ENCODE data around the gene TYMP.
A peak's percentile ranks its signal among the peaks of the same experiment; 100 is the strongest.

TYMP gene

DNA sequence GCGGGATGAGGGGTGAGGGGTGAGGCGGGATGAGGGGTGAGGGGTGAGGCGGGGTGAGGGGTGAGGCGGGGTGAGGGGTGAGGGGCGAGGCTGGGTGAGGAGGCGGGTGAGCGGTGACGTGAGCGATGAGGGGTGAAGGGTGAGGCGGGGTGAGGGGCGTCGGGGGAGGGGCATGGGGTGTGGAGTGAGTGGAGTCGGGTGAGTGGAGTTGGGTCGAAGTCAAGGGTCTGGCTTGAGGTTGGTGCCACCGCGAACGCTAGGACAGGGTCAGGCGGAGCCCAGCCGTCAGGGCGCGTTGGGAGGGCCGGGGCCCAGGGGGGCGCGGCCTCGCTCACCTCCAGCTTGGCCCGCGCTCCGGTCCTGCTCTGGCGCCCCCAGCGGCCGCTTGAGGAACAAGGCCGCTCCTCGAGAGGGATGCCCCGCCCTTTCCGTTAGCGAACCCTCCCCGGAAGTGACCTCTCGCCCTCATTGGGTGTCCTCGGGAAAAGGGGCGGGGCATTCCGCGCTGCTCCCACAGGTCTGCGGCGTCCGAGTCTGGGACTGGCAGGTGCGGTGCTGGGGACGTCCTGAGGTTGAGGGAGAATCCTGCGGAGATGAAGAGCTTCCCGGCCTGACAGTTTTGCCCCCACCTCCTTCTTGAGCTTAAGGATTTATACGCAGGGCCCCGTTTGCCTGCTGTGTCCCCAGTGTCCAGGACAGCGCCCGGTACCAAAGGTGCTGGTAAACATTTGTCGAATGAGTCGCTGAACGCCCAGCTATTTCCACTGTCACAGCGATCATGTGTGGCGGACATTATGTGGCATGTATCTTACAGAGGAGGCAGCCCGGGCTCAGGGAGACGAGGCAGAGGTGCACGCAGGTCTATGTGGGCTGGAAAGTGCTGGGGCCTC, 33.0 kb upstream of the TYMP start, which contains the start of gene SYCE3 (continued):
- TF ChIP-seq ZNF629 (tag by site-specific recombination; IDR thresholded peaks at IDR 0.05) (peak; percentile 57), ZNF585B (tag by site-specific recombination; IDR thresholded peaks at IDR 0.05) (no peak), WT1 (tag by site-specific recombination; IDR thresholded peaks at IDR 0.05) (no peak), ZNF10 (tag by site-specific recombination; IDR thresholded peaks at IDR 0.05) (no peak), ZNF623 (tag by site-specific recombination; IDR thresholded peaks at IDR 0.05) (no peak), ZNF366 (tag by site-specific recombination; conservative IDR thresholded peaks at IDR 0.05) (no peak), ZNF747 (tag by site-specific recombination; IDR thresholded peaks at IDR 0.05) (no peak), ZNF311 (tag by site-specific recombination; IDR thresholded peaks at IDR 0.05; ENCODE audit: borderline replicate concordance) (no peak), ZNF514 (tag by site-specific recombination; IDR thresholded peaks at IDR 0.05) (no peak), ZFHX2 (tag by site-specific recombination; conservative IDR thresholded peaks at IDR 0.05) (no peak), ZNF112 (tag by site-specific recombination; IDR thresholded peaks at IDR 0.05) (no peak), ZNF677 (tag by site-specific recombination; IDR thresholded peaks at IDR 0.05) (no peak), KLF16 (tag by site-specific recombination; IDR thresholded peaks at IDR 0.05) (peak; percentile 96), ZNF521 (tag by site-specific recombination; IDR thresholded peaks at IDR 0.05) (no peak), ZNF785 (tag by site-specific recombination; IDR thresholded peaks at IDR 0.05) (no peak), TRIM28 (IDR thresholded peaks at IDR 0.05; ENCODE audit: borderline replicate concordance, low read length) (no peak), ZNF670 (tag by site-specific recombination; IDR thresholded peaks at IDR 0.05; ENCODE audit: low read depth) (no peak), ZNF140 (tag by site-specific recombination; IDR thresholded peaks at IDR 0.05) (no peak), YY1 (tag by site-specific recombination; IDR thresholded peaks at IDR 0.05) (no peak), SP2 (tag by site-specific recombination; IDR thresholded peaks at IDR 0.05) (peak; percentile 96), ZNF211 (tag by site-specific recombination; IDR thresholded peaks at IDR 0.05; ENCODE audit: low read depth) (no peak), KLF9 (tag by site-specific recombination; IDR thresholded peaks at IDR 0.05; ENCODE audit: low read depth) (peak; percentile 95), ZNF658 (tag by site-specific recombination; IDR thresholded peaks at IDR 0.05) (no peak), ZBTB48 (tag by site-specific recombination; IDR thresholded peaks at IDR 0.05) (no peak), ZNF16 (tag by site-specific recombination; IDR thresholded peaks at IDR 0.05; ENCODE audit: low read depth) (no peak), REPIN1 (tag by site-specific recombination; IDR thresholded peaks at IDR 0.05; ENCODE audit: low read depth) (no peak), ZNF155 (tag by site-specific recombination; IDR thresholded peaks at IDR 0.05) (no peak)
- TF ChIP-seq, protein P1, sequence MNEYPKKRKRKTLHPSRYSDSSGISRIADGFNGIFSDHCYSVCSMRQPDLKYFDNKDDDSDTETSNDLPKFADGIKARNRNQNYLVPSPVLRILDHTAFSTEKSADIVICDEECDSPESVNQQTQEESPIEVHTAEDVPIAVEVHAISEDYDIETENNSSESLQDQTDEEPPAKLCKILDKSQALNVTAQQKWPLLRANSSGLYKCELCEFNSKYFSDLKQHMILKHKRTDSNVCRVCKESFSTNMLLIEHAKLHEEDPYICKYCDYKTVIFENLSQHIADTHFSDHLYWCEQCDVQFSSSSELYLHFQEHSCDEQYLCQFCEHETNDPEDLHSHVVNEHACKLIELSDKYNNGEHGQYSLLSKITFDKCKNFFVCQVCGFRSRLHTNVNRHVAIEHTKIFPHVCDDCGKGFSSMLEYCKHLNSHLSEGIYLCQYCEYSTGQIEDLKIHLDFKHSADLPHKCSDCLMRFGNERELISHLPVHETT (tag by site-specific recombination; IDR thresholded peaks at IDR 0.05), result 0 out of 2 replicates have a peak, but pooled peaks have one; percentile 28
- TF ChIP-seq, protein P2, sequence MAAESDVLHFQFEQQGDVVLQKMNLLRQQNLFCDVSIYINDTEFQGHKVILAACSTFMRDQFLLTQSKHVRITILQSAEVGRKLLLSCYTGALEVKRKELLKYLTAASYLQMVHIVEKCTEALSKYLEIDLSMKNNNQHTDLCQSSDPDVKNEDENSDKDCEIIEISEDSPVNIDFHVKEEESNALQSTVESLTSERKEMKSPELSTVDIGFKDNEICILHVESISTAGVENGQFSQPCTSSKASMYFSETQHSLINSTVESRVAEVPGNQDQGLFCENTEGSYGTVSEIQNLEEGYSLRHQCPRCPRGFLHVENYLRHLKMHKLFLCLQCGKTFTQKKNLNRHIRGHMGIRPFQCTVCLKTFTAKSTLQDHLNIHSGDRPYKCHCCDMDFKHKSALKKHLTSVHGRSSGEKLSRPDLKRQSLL (tag by site-specific recombination; IDR thresholded peaks at IDR 0.05), result no peak
- TF ChIP-seq, protein P3, sequence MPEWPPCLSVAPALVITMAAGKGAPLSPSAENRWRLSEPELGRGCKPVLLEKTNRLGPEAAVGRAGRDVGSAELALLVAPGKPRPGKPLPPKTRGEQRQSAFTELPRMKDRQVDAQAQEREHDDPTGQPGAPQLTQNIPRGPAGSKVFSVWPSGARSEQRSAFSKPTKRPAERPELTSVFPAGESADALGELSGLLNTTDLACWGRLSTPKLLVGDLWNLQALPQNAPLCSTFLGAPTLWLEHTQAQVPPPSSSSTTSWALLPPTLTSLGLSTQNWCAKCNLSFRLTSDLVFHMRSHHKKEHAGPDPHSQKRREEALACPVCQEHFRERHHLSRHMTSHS (tag by site-specific recombination; IDR thresholded peaks at IDR 0.05), result no peak
- TF ChIP-seq, protein P4, sequence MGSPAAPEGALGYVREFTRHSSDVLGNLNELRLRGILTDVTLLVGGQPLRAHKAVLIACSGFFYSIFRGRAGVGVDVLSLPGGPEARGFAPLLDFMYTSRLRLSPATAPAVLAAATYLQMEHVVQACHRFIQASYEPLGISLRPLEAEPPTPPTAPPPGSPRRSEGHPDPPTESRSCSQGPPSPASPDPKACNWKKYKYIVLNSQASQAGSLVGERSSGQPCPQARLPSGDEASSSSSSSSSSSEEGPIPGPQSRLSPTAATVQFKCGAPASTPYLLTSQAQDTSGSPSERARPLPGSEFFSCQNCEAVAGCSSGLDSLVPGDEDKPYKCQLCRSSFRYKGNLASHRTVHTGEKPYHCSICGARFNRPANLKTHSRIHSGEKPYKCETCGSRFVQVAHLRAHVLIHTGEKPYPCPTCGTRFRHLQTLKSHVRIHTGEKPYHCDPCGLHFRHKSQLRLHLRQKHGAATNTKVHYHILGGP (tag by site-specific recombination; IDR thresholded peaks at IDR 0.05), result no peak
- TF ChIP-seq, protein P5, sequence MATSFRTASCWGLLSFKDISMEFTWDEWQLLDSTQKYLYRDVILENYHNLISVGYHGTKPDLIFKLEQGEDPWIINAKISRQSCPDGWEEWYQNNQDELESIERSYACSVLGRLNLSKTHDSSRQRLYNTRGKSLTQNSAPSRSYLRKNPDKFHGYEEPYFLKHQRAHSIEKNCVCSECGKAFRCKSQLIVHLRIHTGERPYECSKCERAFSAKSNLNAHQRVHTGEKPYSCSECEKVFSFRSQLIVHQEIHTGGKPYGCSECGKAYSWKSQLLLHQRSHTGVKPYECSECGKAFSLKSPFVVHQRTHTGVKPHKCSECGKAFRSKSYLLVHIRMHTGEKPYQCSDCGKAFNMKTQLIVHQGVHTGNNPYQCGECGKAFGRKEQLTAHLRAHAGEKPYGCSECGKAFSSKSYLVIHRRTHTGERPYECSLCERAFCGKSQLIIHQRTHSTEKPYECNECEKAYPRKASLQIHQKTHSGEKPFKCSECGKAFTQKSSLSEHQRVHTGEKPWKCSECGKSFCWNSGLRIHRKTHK (tag by site-specific recombination; IDR thresholded peaks at IDR 0.05), result no peak
- TF ChIP-seq, protein P6, sequence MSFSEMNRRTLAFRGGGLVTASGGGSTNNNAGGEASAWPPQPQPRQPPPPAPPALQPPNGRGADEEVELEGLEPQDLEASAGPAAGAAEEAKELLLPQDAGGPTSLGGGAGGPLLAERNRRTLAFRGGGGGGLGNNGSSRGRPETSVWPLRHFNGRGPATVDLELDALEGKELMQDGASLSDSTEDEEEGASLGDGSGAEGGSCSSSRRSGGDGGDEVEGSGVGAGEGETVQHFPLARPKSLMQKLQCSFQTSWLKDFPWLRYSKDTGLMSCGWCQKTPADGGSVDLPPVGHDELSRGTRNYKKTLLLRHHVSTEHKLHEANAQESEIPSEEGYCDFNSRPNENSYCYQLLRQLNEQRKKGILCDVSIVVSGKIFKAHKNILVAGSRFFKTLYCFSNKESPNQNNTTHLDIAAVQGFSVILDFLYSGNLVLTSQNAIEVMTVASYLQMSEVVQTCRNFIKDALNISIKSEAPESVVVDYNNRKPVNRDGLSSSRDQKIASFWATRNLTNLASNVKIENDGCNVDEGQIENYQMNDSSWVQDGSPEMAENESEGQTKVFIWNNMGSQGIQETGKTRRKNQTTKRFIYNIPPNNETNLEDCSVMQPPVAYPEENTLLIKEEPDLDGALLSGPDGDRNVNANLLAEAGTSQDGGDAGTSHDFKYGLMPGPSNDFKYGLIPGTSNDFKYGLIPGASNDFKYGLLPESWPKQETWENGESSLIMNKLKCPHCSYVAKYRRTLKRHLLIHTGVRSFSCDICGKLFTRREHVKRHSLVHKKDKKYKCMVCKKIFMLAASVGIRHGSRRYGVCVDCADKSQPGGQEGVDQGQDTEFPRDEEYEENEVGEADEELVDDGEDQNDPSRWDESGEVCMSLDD (tag by site-specific recombination; IDR thresholded peaks at IDR 0.05), result peak; percentile 75
